GM19455 (cell line): ENCODE data around the gene CFAP20DC.
"Not testable (repeated sequence)": the region's sequence is repeated elsewhere in the genome, so short reads cannot be mapped to it uniquely, and the experiment has no call there.

Experiments used
- ATAC-seq: cut with Tn5 transposase; IDR thresholded peaks from one replicate; pipeline ENCODE4 v1.9.1; 2021; ENCODE audit not compliant: unreplicated experiment

The CFAP20DC gene

DNA sequence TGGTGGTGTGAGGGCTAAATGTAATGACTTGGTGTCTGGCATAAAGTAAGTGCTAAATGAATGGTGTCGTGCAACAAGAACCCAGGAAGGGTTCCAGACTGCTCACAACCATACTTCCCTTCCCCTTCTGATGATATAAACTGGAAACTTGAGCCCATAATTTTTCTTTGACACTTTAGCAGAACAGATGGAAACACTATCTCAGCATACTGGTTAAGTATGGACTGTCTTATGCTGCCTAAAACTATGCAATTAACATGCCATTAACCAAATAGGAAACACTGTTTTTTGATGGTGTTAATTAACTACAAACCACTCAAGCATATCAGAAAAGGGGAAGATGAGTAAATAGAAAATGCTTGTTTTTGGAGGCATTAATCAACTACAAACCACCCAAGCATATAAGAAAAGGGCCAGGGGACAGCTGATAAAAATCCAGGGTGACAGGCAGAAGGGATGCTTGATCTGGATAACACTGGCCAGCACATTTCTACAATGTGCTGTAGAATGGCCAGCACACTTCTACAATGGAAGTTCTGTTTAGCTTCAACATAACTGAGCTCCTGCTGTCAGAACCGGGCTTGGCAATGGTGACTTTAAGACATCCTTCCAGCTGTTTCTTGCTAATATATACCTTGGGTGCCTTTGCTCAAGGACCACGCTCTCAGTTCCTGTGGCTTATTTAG lies 297.8 kb downstream of the CFAP20DC start:
- ATAC-seq, result no peak

DNA sequence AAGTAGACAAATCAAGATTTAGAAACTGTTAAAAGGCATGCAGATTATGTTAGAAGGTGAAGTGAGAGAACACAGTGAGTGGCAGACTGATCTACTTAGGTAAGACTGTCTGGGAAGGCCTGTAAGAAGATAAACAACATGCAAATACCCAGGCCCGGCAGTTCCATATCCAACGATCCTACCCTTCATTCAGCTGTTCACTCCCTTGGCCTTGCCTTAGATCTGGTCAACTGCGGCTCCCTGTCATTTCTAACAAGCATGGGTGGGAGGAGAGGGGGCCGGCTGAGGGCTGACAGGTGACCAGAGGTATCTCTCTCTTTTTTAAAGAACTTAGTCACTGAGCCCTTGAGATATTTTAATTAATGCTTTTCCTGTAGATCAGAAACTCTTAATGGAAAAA lies 298.6 kb downstream of the CFAP20DC start:
- no peak for ATAC-seq

DNA sequence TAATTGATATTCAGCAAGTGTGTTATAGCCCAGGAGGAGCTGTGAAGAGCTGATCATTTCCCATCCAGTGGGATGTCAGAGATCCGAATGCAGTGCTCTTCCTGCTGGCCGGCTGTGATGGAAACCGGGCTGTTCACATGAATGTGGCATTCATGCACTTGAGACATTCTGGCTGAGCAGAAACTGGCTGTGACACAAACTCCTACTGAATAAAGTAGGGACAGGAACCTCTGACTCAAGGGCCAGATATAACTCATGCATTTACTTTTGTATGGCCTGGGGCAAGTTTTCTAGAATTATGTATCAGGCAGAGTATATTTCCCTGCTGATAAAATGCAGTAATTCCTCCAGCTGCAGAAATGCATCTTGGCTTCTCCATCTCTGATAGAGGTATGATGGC lies 299.9 kb downstream of the CFAP20DC start:
- no peak for ATAC-seq

DNA sequence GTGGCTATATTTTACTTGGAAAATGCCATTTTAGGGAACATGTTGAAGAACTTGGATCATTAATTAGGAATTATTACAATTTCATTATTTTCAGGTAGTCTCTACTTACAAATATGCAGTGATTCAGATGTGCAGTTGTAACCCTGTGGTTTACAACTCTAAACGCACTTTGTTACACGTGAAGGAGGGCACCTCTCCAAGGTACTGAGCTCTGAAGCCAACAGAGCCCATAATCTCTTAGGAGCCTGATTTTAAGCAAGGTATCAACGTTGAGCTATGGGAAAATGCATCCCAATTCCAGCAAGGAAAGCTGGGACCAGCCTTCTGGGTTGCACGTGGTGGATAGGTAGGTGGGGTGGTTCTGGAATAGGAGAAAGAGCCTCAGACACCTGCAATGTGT lies 301.8 kb downstream of the CFAP20DC start:
- ATAC-seq, result no peak

DNA sequence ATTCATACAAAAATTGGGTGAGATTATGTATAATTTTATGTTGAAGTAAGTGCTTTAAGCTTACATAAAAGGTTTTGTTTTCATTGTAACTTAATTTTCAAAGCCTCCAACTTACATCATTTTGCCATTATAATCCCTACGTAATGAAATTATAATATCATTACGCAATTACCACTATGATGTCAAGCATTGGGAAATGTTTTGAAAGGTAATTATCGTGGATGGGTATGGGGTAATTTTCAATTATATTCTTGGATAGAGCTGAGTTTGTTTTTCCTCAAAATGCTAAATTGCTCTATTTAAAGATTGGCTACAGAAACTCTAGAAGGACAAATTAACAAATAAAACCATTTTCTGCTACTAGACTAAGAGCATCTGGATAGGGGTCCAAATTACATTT lies 303.1 kb downstream of the CFAP20DC start:
- ATAC-seq, result no peak

DNA sequence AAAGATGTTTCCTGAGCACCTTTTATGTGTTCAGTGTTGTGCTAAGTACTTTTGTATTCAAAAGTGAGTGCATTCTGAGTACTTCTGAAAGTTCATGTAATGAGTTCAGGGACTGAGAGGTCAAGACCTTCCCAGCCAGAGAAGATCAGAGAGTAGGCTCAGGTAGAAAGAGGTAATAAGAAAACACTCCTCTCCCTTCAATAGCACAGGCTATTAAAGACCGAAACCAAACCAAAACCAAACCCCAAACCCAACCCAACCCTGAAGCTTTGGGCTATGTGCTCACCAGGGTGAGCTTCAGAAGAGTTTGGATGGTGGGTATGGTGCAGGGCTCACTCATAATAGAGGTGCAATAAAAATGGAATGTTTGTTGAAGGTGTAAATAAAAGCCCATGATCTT lies 306.5 kb downstream of the CFAP20DC start:
- no peak for ATAC-seq

DNA sequence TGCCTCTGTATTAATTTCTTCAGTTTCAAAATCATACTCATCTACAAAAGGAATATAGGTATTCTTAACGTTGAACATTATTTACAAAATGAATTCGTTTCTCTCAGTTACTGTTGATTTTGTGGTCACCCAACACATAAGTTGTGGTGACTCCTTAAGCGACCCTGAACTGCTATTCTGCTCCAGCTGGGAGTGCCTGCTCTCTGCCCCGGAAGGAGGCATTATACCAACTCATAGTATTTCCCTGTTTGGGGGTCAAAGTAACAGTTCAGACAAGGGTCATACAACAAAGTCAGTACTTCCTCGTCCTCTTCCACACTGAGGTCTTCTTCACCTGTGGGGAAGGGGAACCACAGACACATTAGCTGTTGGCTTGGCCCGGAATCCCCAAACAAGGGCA lies 307.6 kb downstream of the CFAP20DC start:
- ATAC-seq, result no peak

DNA sequence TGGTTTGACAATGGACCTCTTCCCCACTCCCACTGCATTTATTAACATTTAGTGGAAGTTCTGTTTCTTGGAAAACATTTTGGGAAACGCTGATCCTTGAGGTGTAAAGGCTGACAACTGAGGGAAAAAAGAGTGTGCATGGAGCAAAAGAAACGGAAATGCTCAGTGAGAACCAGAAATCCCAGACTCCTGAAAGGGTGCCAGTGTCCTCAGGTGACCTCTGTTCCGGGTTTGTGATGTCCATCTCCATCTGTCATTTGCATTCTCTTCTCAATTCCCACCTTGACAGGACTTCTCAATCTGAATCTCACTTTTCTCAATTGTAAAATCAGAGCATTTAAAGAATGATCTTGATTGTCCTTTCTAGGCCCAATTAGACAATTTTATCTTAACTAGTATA lies 312.2 kb downstream of the CFAP20DC start:
- ATAC-seq, result no peak

DNA sequence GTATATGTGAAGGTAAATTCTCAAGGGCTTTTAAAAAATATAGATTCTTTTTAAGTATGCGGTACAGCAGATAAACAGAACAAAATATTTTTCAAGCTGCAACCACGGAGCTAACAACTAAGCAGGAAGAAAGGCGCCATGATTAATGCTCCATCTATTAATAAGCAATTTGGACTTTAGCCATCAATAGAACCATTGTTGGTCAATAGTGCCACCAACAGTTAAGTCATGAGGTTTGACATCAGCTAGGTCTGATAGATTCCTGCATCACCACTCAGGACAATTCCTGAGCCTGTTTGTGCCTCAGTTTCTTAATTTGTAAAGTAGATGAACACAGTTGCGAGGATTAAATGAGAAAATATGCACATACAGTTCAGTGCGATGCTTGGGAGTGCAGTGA lies 318.2 kb downstream of the CFAP20DC start:
- no peak for ATAC-seq

DNA sequence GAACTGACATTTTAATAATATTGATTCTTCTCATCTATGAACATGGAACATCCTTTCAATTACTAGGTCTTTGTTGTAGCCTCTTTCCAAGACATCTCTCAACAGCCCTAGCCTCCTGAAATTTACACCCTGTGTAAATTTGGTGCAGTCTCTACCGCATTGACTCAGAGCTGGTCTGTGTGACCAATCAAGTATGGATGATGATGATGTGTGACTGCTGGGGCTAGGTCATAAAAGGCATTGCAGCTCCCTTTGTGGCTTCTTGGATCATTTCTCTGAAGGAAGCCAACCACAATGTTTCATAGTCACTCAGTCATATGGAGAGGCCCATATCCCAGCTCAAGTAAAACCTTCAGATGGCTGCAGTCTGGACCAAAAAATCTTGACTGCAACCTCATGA lies 321.1 kb downstream of the CFAP20DC start:
- no peak for ATAC-seq

DNA sequence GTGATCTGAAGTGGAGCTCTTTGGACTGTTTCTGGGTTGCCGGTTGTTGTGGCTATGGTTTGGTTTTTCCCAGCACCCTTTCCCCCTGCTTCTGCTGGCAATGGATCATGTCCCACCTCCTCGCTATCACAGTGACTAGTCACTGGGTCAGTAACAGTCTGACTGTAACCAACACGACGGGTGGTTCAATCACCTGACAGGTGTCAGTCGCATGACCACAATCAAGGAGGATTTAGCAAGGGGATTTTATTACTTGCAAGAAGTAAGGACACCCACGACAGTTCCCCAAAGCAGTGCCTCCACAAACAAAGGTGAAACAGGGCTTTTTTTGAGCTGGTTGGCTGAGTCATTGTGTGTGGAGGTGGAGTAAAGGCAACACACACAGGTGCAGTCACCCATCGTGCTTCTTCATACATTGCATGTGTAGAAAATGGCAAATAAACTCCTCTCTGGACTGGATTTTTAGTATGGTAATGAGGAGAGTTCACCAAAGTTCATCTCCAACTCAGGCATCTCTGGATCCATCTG lies 324.4 kb downstream of the CFAP20DC start:
- no peak for ATAC-seq

DNA sequence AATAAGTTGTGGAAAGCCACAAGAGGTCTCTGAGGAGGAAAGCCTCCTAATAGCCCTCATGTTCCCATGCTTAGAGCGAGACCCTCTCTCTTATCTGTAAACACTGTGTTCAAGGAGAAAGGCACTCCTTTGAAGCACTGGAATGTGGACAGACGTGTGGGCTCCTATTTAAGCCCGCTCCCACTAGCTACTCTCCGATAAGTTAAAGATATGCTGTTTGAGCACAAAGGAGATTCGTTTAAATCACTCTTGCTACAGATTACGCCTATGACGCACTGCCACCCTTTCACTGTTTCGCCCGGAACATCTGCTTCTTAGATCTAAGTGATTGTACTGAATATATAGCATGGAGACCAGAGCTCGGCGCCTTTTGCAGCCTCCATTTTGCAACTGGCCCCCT lies 325.5 kb downstream of the CFAP20DC start:
- no peak for ATAC-seq

DNA sequence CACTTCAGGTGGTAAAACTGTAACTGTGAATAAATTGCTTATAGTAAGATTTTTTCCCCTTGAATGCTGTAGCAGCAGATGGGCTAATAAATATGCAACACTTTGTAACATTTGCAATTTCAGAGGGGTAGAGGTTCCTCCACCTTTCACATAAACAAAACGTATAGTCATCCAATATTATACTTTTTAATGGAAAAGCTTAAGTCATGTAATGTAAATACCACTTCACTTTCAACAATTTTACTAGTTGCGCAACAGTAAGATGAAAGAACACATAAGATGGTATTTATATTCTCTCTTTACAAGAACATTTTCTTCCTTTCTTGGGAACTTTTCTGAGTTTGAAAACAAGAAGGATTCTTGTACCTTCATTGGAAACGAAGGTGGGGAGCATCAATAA lies 326.7 kb downstream of the CFAP20DC start:
- no peak for ATAC-seq

DNA sequence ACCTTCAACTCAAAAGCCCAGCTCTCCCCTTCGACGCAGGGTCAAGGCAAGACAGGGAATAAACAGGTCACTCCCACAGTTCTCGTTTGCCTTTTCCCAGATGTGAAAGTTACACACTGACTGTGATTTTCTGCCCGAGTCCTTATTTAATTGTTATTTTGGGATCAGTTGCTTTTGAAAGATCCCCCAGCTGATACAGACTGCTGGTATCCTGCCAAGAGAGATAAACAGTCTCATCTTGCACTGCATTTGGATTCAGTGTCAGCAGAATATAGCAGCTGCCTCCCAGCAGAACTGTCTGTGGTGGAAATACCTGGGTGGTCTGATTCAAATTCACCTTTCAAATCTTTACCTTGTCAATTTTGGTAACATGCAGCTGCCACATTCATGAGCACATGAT lies 327.3 kb downstream of the CFAP20DC start:
- no peak for ATAC-seq

DNA sequence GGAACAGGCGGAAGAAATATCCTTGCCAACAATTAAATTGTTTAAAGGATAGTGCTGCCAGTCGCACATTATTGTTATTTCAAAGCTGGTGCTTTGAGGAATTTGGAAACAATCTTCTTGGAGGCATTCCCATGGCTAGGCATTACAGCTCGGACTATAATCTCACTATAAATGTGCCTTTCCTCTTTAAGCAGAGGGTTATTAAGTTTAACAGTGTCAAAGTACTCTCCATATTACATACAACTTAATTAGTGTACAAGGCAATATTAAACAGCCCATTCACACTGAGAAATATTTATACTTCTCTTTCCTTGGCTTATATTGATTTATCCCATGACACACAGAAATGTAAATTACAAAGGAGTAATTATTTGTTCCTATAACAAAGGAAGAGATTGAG lies 329.3 kb downstream of the CFAP20DC start:
- no peak for ATAC-seq

DNA sequence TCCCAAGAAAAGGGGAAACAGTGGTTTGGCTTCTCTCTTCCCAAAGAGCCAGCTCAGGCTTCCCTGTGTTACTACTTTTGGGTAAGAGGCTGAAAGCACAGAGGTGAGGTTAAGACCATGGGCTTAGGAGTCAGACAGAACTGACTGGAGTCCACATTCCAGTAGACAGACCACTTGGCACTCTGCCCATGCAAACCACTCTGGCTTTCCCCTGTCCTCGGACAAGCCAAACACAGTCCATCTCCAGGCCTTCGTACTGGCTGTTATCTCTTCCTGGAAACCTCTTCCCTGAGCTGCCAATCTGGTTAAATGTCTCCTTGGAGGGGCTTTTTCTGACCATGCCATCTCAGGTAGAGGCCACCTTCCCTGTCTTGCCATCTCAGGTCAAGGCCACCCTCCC lies 330.1 kb downstream of the CFAP20DC start:
- ATAC-seq, result no peak

DNA sequence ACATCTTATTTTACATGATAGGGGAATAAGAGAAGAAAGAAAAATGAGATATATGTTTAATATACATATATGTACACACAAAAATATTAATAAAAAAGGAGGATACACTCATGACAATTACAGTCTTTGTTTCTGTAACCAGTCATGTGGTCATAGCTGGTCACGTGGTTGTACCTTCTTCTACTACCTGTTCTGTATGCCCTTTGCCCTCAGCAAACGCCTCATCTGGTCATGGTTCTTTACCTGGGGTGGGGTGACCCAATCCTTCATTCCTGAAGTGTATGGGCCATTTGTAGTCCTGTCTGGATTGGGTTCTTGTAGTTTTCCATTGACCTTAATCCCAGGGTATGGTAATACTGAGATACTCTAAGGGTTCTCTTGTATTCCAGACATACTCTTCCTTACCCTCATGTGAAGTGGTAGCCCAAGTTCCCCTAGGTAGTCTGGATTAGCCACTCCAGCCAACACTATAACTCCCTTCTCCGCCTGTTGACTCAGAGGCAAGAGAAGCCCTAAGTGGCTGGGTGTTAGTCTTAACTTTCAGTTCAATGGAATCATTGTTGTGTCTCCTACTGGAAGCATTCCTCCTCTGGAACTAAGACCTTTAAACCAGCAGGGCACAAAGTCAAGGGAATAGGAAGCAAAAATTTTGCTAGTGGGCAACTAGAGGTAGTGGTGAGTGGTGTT lies 336.0 kb downstream of the CFAP20DC start:
- no peak for ATAC-seq

DNA sequence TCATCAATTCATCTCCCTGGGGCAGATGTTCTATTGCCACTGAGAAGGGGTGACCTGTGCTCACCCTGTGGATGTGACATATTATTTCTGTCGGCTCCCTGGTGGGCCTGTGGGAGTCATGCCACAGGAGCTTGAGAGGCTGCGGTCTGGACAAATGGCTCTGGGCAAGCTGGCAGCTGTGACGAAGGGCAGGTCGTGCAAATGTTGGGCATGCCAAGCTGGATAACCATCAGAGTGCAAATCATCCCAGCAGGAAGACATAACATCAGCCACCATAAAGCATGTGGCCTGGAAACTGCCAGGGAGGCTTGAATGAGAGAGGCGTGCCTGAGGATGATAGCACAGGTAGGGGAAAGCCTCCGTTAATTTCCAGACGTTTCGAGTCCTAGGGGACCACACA lies 338.0 kb downstream of the CFAP20DC start:
- ATAC-seq, result no peak

DNA sequence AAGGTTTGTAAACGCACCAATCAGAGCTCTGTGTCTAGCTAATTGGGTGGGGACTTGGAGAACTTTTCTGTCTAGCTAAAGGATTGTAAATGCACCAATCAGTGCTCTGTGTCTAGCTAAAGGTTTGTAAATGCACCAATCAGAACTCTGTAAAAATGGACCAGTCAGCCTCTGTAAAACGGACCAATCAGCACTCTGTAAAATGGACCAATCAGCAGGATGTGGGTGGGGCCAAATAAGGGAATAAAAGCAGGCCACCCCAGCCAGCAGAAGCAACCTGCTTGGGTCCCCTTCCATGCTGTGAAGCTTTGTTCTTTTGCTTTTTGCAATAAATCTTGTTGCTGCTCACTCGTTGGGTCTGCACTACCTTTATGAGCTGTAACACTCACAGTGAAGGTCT lies 340.8 kb downstream of the CFAP20DC start:
- ATAC-seq, result not testable (repeated sequence)

DNA sequence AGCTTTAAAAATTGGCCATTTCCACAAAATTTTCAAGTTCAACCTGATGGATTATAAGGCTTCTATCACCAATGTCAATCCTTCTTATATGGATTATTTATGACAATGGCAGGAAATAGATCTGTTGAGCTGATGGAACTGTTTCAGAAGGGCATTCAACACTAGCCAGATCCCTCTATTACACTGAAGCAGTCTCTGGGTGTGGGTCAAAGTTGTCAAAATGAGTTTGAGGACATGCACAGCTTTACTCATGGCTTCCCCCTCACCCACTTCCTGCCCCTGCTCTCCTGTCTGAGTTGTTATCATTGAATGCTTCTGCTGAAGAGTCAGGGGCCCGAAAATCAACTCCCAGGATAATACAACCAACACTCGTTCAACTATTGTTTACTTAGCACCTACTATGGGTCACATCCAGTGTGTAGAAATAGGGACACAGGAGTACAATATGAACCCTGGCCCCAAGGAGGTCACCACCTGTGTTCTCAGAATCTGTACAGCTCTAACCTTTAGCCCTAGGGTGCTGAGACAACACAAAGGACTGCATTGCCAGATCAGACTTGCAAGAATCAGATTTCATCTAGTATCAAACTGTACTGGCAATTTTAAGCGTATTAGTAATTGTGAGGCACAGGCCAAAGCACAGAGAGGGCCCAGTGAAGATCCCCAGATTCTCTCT lies 341.6 kb downstream of the CFAP20DC start:
- no peak for ATAC-seq

DNA sequence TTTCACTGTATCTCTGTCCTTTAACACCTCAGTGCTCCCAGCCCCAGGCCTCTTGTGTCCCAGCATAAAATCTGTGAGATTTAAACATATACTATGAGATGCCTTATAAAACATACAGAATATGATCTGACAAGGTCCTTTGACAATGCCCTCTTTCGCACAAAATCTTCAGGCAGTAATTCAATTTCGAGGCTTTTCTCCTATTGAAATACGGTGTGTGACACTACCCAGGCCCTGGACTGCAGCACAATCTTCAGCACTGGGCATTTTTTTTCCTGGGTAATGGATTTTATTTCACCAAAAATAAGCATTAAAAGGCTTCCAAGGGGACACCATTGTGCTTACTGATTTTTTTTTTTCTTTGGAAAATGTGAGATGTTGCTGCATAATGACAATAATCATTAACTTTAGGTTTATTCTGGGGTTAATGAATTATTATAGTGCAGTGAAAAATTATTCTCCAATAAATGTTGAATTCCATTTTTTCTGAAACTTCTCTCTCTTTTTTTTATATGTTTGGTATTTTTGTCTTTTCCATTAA lies 342.4 kb downstream of the CFAP20DC start:
- no peak for ATAC-seq
